GM13976 (cell line): ENCODE data around the gene SIGLEC1.

ENCODE experiments used
- DNase-seq: peaks from one replicate; pipeline ENCODE4 v3.0.0; 2012; ENCODE audit warnings: low spot score
- in situ Hi-C: fragments of 300-500 bp; cut with MboI; formaldehyde crosslinking; loops from one replicate; pipeline ENCODE4 v1.12.0; 2022; ENCODE audit warnings: low sequenced_read_pairs, mixed read lengths, inconsistent platforms; ENCODE audit not compliant: unreplicated experiment
- TF ChIP-seq, protein P1 (sequence below): IDR thresholded peaks from 2 replicates; pipeline ENCODE4 v1.5.1; 2012; ENCODE audit warnings: borderline replicate concordance, mild to moderate bottlenecking; ENCODE audit not compliant: insufficient read depth; ENCODE audit errors: extremely low read depth, missing control alignments, control extremely low read depth

Gene SIGLEC1

DNA sequence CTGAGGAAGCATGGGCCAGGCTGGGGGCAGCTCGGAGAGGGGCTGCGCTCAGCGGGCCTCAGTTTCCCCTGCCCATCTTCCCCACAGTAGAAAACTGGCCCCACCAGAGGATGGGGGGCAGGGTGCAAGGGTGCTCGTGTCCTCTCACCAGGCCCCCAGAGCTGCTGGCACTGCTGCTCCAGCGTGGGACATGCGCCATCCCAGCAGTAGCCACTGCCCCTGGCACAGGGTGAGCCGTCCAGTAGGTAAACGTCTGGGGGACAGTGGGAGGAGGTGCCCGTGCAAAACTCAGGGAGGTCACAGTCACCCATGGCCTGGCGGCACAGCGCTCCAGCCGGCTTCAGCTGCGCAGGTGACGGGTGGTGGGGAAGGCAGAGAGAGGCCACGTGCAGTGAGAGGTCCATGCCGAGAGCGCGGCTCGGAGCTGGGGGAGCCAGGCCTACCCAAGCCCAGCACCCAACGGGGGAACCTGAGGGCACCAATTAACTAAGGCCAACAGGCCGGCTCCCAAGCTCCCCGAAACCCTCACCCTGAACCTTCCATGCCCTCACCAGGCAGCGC lies 40.3 kb downstream of the SIGLEC1 start:
- DNase-seq, result no peak
- in situ Hi-C loops, result no loop called here
- TF ChIP-seq, protein P1, sequence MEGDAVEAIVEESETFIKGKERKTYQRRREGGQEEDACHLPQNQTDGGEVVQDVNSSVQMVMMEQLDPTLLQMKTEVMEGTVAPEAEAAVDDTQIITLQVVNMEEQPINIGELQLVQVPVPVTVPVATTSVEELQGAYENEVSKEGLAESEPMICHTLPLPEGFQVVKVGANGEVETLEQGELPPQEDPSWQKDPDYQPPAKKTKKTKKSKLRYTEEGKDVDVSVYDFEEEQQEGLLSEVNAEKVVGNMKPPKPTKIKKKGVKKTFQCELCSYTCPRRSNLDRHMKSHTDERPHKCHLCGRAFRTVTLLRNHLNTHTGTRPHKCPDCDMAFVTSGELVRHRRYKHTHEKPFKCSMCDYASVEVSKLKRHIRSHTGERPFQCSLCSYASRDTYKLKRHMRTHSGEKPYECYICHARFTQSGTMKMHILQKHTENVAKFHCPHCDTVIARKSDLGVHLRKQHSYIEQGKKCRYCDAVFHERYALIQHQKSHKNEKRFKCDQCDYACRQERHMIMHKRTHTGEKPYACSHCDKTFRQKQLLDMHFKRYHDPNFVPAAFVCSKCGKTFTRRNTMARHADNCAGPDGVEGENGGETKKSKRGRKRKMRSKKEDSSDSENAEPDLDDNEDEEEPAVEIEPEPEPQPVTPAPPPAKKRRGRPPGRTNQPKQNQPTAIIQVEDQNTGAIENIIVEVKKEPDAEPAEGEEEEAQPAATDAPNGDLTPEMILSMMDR, result no peak

DNA sequence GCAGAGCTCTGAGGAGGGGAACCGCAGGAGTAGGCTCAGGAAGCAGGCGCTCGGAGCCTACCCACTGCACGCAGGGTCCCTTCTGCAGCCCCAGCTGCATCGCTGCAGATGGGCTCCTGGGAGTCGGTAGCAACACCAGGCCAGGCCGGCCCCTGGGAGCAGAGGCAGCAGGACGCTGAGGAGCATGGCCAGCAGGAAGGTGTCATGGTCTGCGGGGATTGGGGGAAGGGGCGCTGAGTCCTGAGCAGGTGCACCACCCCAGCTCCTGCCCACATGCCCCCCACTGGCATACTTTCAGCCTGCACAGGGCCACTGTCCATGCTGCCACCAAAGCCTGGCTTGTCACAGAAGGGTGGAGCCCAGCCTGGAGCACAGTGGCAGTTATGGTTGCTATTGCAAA lies 41.5 kb downstream of the SIGLEC1 start:
- TF ChIP-seq, protein P1, result no peak
- no peak for DNase-seq
- in situ Hi-C loops, result no loop called here

DNA sequence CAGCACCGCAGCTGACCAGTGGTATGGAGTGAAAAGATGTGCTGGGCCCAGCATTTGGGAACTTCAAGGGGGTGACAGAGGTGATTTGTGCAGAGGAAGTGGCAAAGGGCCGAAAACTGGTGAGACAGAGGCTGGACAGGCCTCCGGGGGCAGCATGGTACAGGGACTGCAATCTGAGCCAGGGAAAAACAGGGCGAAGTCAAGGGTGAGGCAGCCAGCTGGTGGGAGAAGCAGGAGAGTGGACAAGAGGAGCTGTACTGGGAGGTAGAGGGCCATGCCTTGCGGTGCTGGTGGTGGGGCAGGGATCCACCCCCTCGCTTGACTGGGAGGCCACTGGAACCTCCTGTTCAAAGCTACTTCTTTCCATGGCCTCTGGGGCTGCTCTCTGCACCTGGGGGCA lies 41.9 kb downstream of the SIGLEC1 start:
- in situ Hi-C loops, result no loop called here
- no peak for DNase-seq
- TF ChIP-seq, protein P1, result no peak

DNA sequence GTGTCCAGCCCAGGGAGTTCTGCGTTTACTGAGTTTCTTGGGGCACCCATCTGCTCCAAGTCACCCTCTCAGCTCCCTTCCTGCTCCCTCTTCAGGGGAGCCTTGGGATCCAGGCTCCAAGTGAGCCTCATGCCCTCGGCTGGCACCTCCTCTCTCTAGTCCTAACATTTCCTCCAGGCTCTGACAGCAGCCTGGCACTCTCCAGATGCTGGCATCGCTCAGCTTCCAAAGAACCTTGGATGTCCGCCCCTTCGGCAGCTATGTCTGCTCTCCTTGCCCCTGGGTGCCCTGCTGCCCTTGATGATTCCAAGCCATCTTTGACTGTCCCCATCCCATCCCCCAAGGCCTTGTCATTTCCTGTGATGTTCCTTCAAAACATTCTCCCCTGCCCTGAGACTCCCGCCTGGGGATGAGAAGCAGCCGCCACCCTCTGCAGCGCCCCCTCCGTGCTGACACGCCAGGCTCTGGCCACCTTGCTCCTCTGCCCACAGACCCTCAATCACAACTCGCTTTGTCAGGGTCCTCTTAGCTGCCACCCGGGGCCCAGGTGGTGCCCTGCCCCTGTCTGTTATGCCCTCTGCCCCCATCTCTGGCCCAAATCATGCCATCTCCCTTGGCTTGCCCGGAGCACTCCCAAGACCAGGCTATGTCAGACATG lies 42.6 kb downstream of the SIGLEC1 start:
- no peak for DNase-seq
- in situ Hi-C loops, result no loop called here
- TF ChIP-seq, protein P1, result no peak

DNA sequence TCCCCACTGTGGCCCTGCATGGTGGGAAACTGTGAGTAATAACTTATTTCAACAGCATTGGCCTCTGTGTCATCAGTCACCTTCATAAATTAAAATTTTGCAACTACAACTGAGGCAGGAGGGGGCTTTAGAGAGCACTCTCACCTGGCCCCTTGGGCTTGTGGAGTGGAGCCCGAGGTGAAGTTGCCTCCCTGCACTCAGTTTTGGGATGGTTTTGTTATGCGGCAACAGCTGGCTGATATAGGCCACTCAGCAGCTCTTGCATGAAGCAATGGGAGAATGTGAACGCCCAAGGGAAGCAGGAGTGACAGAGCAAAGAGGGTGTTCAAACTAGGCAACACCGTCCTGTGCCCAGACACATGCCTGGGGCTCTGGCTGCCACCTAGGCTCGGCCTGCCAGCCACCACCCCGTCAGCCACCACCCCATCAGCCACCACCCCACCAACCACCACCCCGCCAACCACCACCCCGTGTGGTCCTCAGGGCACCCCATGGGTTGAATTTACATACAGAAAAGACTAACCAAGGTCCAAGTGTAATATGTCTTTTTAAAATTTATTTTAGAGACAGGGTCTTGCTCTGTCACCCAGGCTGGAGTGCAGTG lies 44.9 kb downstream of the SIGLEC1 start:
- in situ Hi-C loops, result no loop called here
- TF ChIP-seq, protein P1, result no peak
- DNase-seq, result no peak

DNA sequence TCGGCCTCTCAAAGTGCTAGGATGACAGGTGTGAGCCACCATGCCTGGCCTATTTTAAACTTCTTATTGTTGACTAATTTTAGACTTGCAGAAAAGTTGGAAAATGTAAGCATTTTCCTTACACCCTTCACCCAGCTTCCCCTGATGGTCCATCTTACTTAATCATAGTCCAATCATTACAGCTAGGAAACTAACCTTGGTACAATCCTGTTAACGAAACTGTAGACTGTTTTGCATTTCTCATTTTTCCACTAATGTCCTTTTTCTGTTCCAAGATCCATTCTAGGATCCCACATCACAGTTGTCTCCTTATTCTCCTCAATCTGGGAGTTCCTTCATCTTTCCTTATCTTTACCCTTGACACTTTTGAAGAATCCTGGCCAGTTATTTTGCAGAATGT lies 48.5 kb downstream of the SIGLEC1 start:
- TF ChIP-seq, protein P1, result no peak
- no peak for DNase-seq
- in situ Hi-C loops, result no loop called here
